H9 (cell line): ENCODE measurements around the gene TFCP2. TPM values are rescaled to one million over a fixed set of nuclear protein-coding genes. Genes with fewer than 3 reads are reported as not detected.

Source experiments
- DNase-seq: peaks from one replicate; pipeline ENCODE4 v3.0.0-alpha.2; 2017
- H2AFZ ChIP-seq: one replicate; pipeline ENCODE4 v1.6.1; 2013; ENCODE audit warnings: mild to moderate bottlenecking, low read length, control low read depth, moderate library complexity
- H2AK5ac ChIP-seq: 2 replicates; pipeline ENCODE4 v1.6.1; 2013; ENCODE audit warnings: low read length, control low read depth, mixed read lengths; ENCODE audit not compliant: insufficient read length
- H2BK120ac ChIP-seq: one replicate; pipeline ENCODE4 v1.6.1; 2013; ENCODE audit warnings: low read depth, mild to moderate bottlenecking, low read length, control low read depth, inconsistent platforms; ENCODE audit not compliant: poor library complexity, severe bottlenecking
- H2BK12ac ChIP-seq: 2 replicates; pipeline ENCODE4 v1.6.1; 2013; ENCODE audit warnings: low read length, control low read depth, mixed read lengths, low read depth; ENCODE audit not compliant: insufficient read length
- H2BK15ac ChIP-seq: 2 replicates; pipeline ENCODE4 v1.6.1; 2013; ENCODE audit warnings: low read depth, low read length, control low read depth
- H2BK20ac ChIP-seq: one replicate; pipeline ENCODE4 v1.6.1; 2013; ENCODE audit warnings: low read depth, mild to moderate bottlenecking, low read length, control low read depth, inconsistent platforms; ENCODE audit not compliant: poor library complexity, severe bottlenecking
- H2BK5ac ChIP-seq: 2 replicates; pipeline ENCODE4 v1.6.1; 2013; ENCODE audit warnings: low read length, control low read depth, mixed read lengths; ENCODE audit not compliant: insufficient read length
- H3K14ac ChIP-seq: 2 replicates; pipeline ENCODE4 v1.6.1; 2013; ENCODE audit warnings: low read length, control low read depth; ENCODE audit not compliant: insufficient read depth
- H3K18ac ChIP-seq: 2 replicates; pipeline ENCODE4 v1.6.1; 2013; ENCODE audit warnings: low read depth, mild to moderate bottlenecking, mixed read lengths, low read length, control low read depth; ENCODE audit not compliant: insufficient read length
- H3K23ac ChIP-seq: 2 replicates; pipeline ENCODE4 v1.6.1; 2013; ENCODE audit warnings: low read length, control low read depth, mixed read lengths, low read depth; ENCODE audit not compliant: insufficient read length
- H3K23me2 ChIP-seq: 2 replicates; pipeline ENCODE4 v1.6.1; 2013; ENCODE audit warnings: low read depth, mild to moderate bottlenecking, mixed read lengths, low read length, control low read depth; ENCODE audit not compliant: insufficient read length, poor library complexity, severe bottlenecking
- H3K27ac ChIP-seq: 2 replicates; pipeline ENCODE4 v1.5.1; 2013; ENCODE audit warnings: low read length, control low read depth, mixed read lengths, low read depth; ENCODE audit not compliant: insufficient read length
- H3K27me3 ChIP-seq: 2 replicates; pipeline ENCODE4 v1.6.1; 2013; ENCODE audit warnings: low read length, control low read depth, inconsistent platforms; ENCODE audit not compliant: insufficient read depth
- H3K4ac ChIP-seq: 2 replicates; pipeline ENCODE4 v1.6.1; 2013; ENCODE audit warnings: low read depth, mild to moderate bottlenecking, control low read depth, inconsistent platforms, low read length, moderate library complexity
- H3K4me1 ChIP-seq: 2 replicates; pipeline ENCODE4 v1.6.1; 2013; ENCODE audit warnings: low read length, control low read depth, inconsistent platforms; ENCODE audit not compliant: insufficient read depth
- H3K4me2 ChIP-seq: 2 replicates; pipeline ENCODE4 v1.6.1; 2013; ENCODE audit warnings: low read length, control low read depth, mixed read lengths; ENCODE audit not compliant: insufficient read length, insufficient read depth
- H3K56ac ChIP-seq: 2 replicates; pipeline ENCODE4 v1.6.1; 2013; ENCODE audit warnings: low read depth, mild to moderate bottlenecking, mixed read lengths, low read length, control low read depth; ENCODE audit not compliant: insufficient read length
- H3K79me1 ChIP-seq: 2 replicates; pipeline ENCODE4 v1.6.1; 2013; ENCODE audit warnings: low read depth, mild to moderate bottlenecking, moderate library complexity, low read length, control low read depth, inconsistent platforms; ENCODE audit not compliant: insufficient read depth, poor library complexity, severe bottlenecking
- H3K79me2 ChIP-seq: 2 replicates; pipeline ENCODE4 v1.6.1; 2013; ENCODE audit warnings: low read length, control low read depth, inconsistent platforms; ENCODE audit not compliant: insufficient read depth
- H3K9ac ChIP-seq: 2 replicates; pipeline ENCODE4 v1.6.1; 2013; ENCODE audit warnings: low read length, control low read depth, mixed read lengths; ENCODE audit not compliant: insufficient read length; ENCODE audit errors: extremely low read depth
- H3K9me3 ChIP-seq: one replicate; pipeline ENCODE4 v1.6.1; 2013; ENCODE audit warnings: low read depth, low read length, inconsistent platforms; ENCODE audit not compliant: control insufficient read depth
- H3T11ph ChIP-seq: one replicate; pipeline ENCODE4 v1.6.1; 2013; ENCODE audit warnings: mild to moderate bottlenecking, low read length, control low read depth, inconsistent platforms
- H4K20me1 ChIP-seq: one replicate; pipeline ENCODE4 v1.6.1; 2013; ENCODE audit not compliant: control insufficient read depth, insufficient read length, insufficient read depth
- H4K5ac ChIP-seq: 2 replicates; pipeline ENCODE4 v1.6.1; 2013; ENCODE audit warnings: low read depth, mild to moderate bottlenecking, mixed read lengths, low read length, control low read depth; ENCODE audit not compliant: insufficient read length
- H4K8ac ChIP-seq: replicated peaks from 2 replicates; pipeline ENCODE4 v1.6.1; 2013; ENCODE audit warnings: low read length, control low read depth, mixed read lengths, low read depth; ENCODE audit not compliant: insufficient read length
- H4K91ac ChIP-seq: 2 replicates; pipeline ENCODE4 v1.6.1; 2013; ENCODE audit warnings: low read depth, mild to moderate bottlenecking, moderate library complexity, mixed read lengths, low read length, control low read depth; ENCODE audit not compliant: insufficient read length
- H3K27ac Mint-ChIP-seq, 3 experiments: 2 replicates in 2 of 3; 3 replicates in 1 of 3; pipeline ENCODE4 v1.8.0; 2020 to 2021; ENCODE audit warnings: mixed read lengths in 3 of 3, mild to moderate bottlenecking in 1 of 3, moderate library complexity in 1 of 3
- H3K27me3 Mint-ChIP-seq: 2 replicates; pipeline ENCODE4 v1.8.0; 2021; ENCODE audit warnings: low read depth, mild to moderate bottlenecking, moderate library complexity, mixed read lengths
- H3K36me3 Mint-ChIP-seq, 3 experiments: 2 replicates in 2 of 3; 3 replicates in 1 of 3; pipeline ENCODE4 v1.8.0; 2020 to 2021; ENCODE audit warnings: low read depth in 3 of 3, mixed read lengths in 3 of 3; ENCODE audit not compliant: insufficient read depth in 1 of 3
- H3K4me1 Mint-ChIP-seq, 2 experiments: 2 replicates each; pipeline ENCODE4 v1.8.0; 2020; ENCODE audit warnings: mixed read lengths in 2 of 2
- H3K4me3 Mint-ChIP-seq, 2 experiments: 2 replicates in 1 of 2; 3 replicates in 1 of 2; pipeline ENCODE4 v1.8.0; 2020 to 2021; ENCODE audit warnings: mild to moderate bottlenecking in 2 of 2, mixed read lengths in 2 of 2, moderate library complexity in 1 of 2
- H3K9me3 Mint-ChIP-seq, 2 experiments: 2 replicates in 1 of 2; 3 replicates in 1 of 2; pipeline ENCODE4 v1.8.0; 2020; ENCODE audit warnings: mild to moderate bottlenecking in 2 of 2, mixed read lengths in 2 of 2, moderate library complexity in 1 of 2
- WGBS: extraction: QIAGEN DNeasy Blood & Tissue Kit; methylation state at CpG from one replicate; pipeline ENCODE4 v1.1.7; 2013; ENCODE audit warnings: missing lambda C conversion rate, low lambda C conversion rate, mixed read lengths; ENCODE audit not compliant: insufficient read length; ENCODE audit errors: extremely low coverage; 5-methylcytosine and 5-hydroxymethylcytosine counted together
- total RNA-seq: library from RNA; stranded (reverse); gene quantifications from 2 replicates; pipeline ENCODE4 v1.2.1, GENCODE V29; 2021
- TF ChIP-seq, protein P1 (sequence below): fragments of 200-600 bp; sonication (generic); conservative IDR thresholded peaks from 3 replicates; pipeline ENCODE4 v1.8.0; 2021; ENCODE audit warnings: antibody characterized with exemption, mild to moderate bottlenecking

TFCP2 gene
- total RNA-seq, 1 experiment from 2014 or later, result 27.1 TPM

DNA sequence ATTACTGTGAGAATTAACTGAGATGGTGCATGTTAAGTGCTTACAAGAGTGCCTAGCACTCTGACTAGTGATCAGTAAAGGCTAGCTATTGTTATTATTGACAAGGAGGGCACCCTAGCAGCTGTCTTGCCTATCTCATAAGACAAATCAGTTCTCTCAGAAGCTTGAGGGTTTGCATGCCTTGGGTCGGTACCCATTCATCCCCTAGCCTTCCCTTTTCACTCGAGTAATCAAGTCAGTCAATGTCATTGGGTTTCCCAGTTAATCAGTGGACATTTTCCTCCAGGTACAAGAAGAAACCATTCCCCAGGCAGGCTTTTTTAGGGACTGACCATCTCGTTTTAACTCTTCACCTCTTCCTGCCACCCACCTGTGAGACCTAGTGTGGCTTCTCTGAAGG is 10.4 kb upstream of the TFCP2 start:
- no peak overlapping the region for H2BK5ac ChIP-seq
- no peak overlapping the region for H2BK15ac ChIP-seq
- no peak overlapping the region for H3K27ac Mint-ChIP-seq

More for the DNA sequence above, 10.4 kb upstream of the TFCP2 start:
- H3K27ac ChIP-seq, result no peak overlapping the region
- no peak overlapping the region for H2BK20ac ChIP-seq
- H3K4me1 ChIP-seq, result no peaks in the 10 kb centered on the region
- no peak for DNase-seq
- H3K18ac ChIP-seq, result no peak overlapping the region
- no peak overlapping the region for H3K4ac ChIP-seq
- H4K8ac ChIP-seq, result no peak overlapping the region
- H4K20me1 ChIP-seq, result no peaks in the 10 kb centered on the region
- H3K79me1 ChIP-seq, result no peaks in the 10 kb centered on the region
- no peak overlapping the region for H3K56ac ChIP-seq
- H4K5ac ChIP-seq, result no peak overlapping the region
- no CpG with 5 or more reads among the region's 3 CpGs for WGBS
- no peak overlapping the region for H4K91ac ChIP-seq
- no peak overlapping the region for H2AK5ac ChIP-seq
- TF ChIP-seq, protein P1, sequence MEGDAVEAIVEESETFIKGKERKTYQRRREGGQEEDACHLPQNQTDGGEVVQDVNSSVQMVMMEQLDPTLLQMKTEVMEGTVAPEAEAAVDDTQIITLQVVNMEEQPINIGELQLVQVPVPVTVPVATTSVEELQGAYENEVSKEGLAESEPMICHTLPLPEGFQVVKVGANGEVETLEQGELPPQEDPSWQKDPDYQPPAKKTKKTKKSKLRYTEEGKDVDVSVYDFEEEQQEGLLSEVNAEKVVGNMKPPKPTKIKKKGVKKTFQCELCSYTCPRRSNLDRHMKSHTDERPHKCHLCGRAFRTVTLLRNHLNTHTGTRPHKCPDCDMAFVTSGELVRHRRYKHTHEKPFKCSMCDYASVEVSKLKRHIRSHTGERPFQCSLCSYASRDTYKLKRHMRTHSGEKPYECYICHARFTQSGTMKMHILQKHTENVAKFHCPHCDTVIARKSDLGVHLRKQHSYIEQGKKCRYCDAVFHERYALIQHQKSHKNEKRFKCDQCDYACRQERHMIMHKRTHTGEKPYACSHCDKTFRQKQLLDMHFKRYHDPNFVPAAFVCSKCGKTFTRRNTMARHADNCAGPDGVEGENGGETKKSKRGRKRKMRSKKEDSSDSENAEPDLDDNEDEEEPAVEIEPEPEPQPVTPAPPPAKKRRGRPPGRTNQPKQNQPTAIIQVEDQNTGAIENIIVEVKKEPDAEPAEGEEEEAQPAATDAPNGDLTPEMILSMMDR, result no peak
- no peak overlapping the region for H3K23ac ChIP-seq
- Mint-ChIP-seq H3K27me3 (peaks cover 13% of the 10 kb centered on the region), H3K4me1 (peaks cover 3 to 17% of the 10 kb centered on the region in 2 experiments), H3K36me3 (no peaks in the 10 kb centered on the region), H3K9me3 (no peaks in the 10 kb centered on the region), H3K4me3 (no peak overlapping the region)
- no peaks in the 10 kb centered on the region for H3K9me3 ChIP-seq
- H3K23me2 ChIP-seq, result no peaks in the 10 kb centered on the region
- H3K27me3 ChIP-seq, result no peaks in the 10 kb centered on the region; the same call in 1 of the 2 replicates
- H2AFZ ChIP-seq, result no peak overlapping the region
- no peak overlapping the region for H2BK120ac ChIP-seq
- H2BK12ac ChIP-seq, result no peak overlapping the region
- H3K14ac ChIP-seq, result no peak overlapping the region
- H3K79me2 ChIP-seq, result no peaks in the 10 kb centered on the region
- H3T11ph ChIP-seq, result no peak overlapping the region
- H3K9ac ChIP-seq, result no peak overlapping the region
- no peak overlapping the region for H3K4me2 ChIP-seq
